OCI-LY1 (cell line): Measurements from ENCODE around the gene RASL11A.
"Not testable (repeated sequence)": the region's sequence is repeated elsewhere in the genome, so short reads cannot be mapped to it uniquely, and the experiment has no call there.

ENCODE experiments used
- H2AFZ ChIP-seq: fragments of 200-600 bp; sonication (generic), shearing (Covaris generic); 2 replicates; pipeline ENCODE4 v1.6.0; 2014; ENCODE audit warnings: antibody characterized with exemption, mild to moderate bottlenecking, low read length
- H3F3A ChIP-seq: fragments of 200-600 bp; sonication (generic), shearing (Covaris generic); 2 replicates; pipeline ENCODE4 v1.6.0; 2014; ENCODE audit warnings: mild to moderate bottlenecking, antibody characterized with exemption, low read length, moderate library complexity; ENCODE audit not compliant: insufficient read depth
- H3K27ac ChIP-seq: fragments of 200-600 bp; sonication (generic); 2 replicates; pipeline ENCODE4 v1.5.1; 2014; ENCODE audit warnings: low read length, mixed run types, mild to moderate bottlenecking, low read depth; ENCODE audit not compliant: poor library complexity, severe bottlenecking
- H3K27me3 ChIP-seq: fragments of 200-600 bp; sonication (generic); 2 replicates; pipeline ENCODE4 v1.6.0; 2014; ENCODE audit warnings: antibody characterized with exemption, mild to moderate bottlenecking, low read length, moderate library complexity; ENCODE audit not compliant: insufficient read depth
- H3K36me3 ChIP-seq: fragments of 200-600 bp; sonication (generic); 2 replicates; pipeline ENCODE4 v1.6.1; 2014; ENCODE audit warnings: mild to moderate bottlenecking, antibody characterized with exemption, low read length, moderate library complexity, mixed read lengths; ENCODE audit not compliant: insufficient read depth
- H3K4me1 ChIP-seq: fragments of 200-600 bp; sonication (generic); 2 replicates; pipeline ENCODE4 v1.5.1; 2014; ENCODE audit warnings: mild to moderate bottlenecking, low read length, moderate library complexity; ENCODE audit not compliant: insufficient read depth, severe bottlenecking
- H3K4me2 ChIP-seq: fragments of 200-600 bp; sonication (generic), shearing (Covaris generic); 2 replicates; pipeline ENCODE4 v1.6.1; 2014; ENCODE audit warnings: low read length
- H3K4me3 ChIP-seq: fragments of 200-600 bp; sonication (generic); 2 replicates; pipeline ENCODE4 v1.5.1; 2014; ENCODE audit warnings: low read length, low read depth, mild to moderate bottlenecking, mixed read lengths; ENCODE audit not compliant: poor library complexity, severe bottlenecking
- H3K79me2 ChIP-seq: fragments of 200-600 bp; shearing (Covaris generic); 2 replicates; pipeline ENCODE4 v1.6.1; 2016; ENCODE audit warnings: mixed run types, low read length, mixed read lengths; ENCODE audit not compliant: insufficient read depth
- H3K9ac ChIP-seq: fragments of 200-600 bp; sonication (generic), shearing (Covaris generic); 2 replicates; pipeline ENCODE4 v1.6.1; 2014; ENCODE audit warnings: mild to moderate bottlenecking, low read length, mixed read lengths
- H3K9me2 ChIP-seq: fragments of 200-600 bp; sonication (generic), shearing (Covaris generic); 2 replicates; pipeline ENCODE4 v1.6.1; 2014; ENCODE audit warnings: low read depth, mild to moderate bottlenecking, low read length, mixed read lengths
- H3K9me3 ChIP-seq: fragments of 200-600 bp; shearing (Covaris generic); 2 replicates; pipeline ENCODE4 v1.6.1; 2014; ENCODE audit warnings: low read length, mixed read lengths
- H4K20me1 ChIP-seq: fragments of 200-600 bp; sonication (generic), shearing (Covaris generic); 2 replicates; pipeline ENCODE4 v1.6.0; 2016; ENCODE audit warnings: mild to moderate bottlenecking, low read length; ENCODE audit not compliant: insufficient read depth
- EZH2 ChIP-seq: fragments of 200-600 bp; sonication (generic), shearing (Covaris generic); IDR thresholded peaks from 2 replicates; pipeline ENCODE4 v1.8.0; 2017; ENCODE audit warnings: borderline replicate concordance, mixed run types, mild to moderate bottlenecking, antibody characterized with exemption, low read length, moderate library complexity, mixed read lengths
- TF ChIP-seq, protein P1 (sequence below): fragments of 200-600 bp; sonication (generic), shearing (Covaris generic); IDR thresholded peaks from 2 replicates; pipeline ENCODE4 v1.5.1; 2017; ENCODE audit warnings: mild to moderate bottlenecking, antibody characterized with exemption, low read length, moderate library complexity, mixed read lengths

Gene RASL11A

GRCh38 chr13:27290715-27291114 is 20.1 kb downstream of the RASL11A start:
- H3K9me3 ChIP-seq = no peaks in the 10 kb centered on the region
- H3K4me1 ChIP-seq = no peaks in the 10 kb centered on the region
- H3K4me3 ChIP-seq = no peak overlapping the region
- H3K79me2 ChIP-seq = no peaks in the 10 kb centered on the region
- H3K9ac ChIP-seq = no peak overlapping the region
- no peak overlapping the region for H2AFZ ChIP-seq
- H3K27ac ChIP-seq = no peak overlapping the region
- H3K4me2 ChIP-seq = no peak overlapping the region
- H4K20me1 ChIP-seq = no peaks in the 10 kb centered on the region
- no peaks in the 10 kb centered on the region for H3K9me2 ChIP-seq
- TF ChIP-seq EZH2 = no peak
- TF ChIP-seq, protein P1, sequence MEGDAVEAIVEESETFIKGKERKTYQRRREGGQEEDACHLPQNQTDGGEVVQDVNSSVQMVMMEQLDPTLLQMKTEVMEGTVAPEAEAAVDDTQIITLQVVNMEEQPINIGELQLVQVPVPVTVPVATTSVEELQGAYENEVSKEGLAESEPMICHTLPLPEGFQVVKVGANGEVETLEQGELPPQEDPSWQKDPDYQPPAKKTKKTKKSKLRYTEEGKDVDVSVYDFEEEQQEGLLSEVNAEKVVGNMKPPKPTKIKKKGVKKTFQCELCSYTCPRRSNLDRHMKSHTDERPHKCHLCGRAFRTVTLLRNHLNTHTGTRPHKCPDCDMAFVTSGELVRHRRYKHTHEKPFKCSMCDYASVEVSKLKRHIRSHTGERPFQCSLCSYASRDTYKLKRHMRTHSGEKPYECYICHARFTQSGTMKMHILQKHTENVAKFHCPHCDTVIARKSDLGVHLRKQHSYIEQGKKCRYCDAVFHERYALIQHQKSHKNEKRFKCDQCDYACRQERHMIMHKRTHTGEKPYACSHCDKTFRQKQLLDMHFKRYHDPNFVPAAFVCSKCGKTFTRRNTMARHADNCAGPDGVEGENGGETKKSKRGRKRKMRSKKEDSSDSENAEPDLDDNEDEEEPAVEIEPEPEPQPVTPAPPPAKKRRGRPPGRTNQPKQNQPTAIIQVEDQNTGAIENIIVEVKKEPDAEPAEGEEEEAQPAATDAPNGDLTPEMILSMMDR = no peak
- H3K36me3 ChIP-seq = no peaks in the 10 kb centered on the region
- no peaks in the 10 kb centered on the region for H3K27me3 ChIP-seq
- no peaks in the 10 kb centered on the region for H3F3A ChIP-seq

- not testable (repeated sequence) for H3K27ac ChIP-seq, H3K79me2 ChIP-seq, H3K9ac ChIP-seq, H2AFZ ChIP-seq, H3K4me3 ChIP-seq, H3K9me2 ChIP-seq, H3F3A ChIP-seq, H3K4me1 ChIP-seq, H3K4me2 ChIP-seq, H3K9me3 ChIP-seq, H3K36me3 ChIP-seq, H3K27me3 ChIP-seq, H4K20me1 ChIP-seq
Measured at GRCh38 chr13:27291967-27292366, 21.3 kb downstream of the RASL11A start.

DNA sequence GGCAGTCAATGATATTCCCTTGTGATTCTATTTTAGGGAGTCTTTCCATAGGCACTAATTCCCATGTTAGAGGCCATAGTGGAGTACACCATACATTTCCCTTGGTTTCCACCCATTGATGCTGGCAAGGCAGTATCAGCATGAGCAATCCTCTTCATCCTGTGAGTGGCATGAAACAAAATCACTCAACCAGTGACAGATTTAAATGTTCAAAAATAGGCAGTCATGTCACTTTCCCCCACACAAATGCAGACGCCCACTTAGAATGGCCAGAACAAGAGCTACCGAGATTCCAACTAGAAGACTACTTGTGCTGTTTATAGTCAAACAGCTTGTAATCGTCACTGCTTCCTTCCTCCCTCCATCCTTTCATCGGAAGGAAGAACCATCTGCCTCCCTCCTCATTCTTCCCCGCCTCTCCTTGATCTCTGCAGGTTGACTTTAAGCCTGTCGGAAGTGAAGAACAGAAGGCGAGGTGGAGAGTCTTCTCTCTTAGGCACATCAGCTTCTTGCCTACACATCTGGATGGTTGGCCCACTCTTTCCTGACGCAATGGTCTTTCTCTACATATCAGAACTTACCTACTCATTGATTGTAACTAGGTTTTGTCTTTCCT is 22.6 kb downstream of the RASL11A start:
- Histone ChIP-seq H3K9me2 (no peaks in the 10 kb centered on the region), H3K36me3 (no peaks in the 10 kb centered on the region), H3K79me2 (no peaks in the 10 kb centered on the region), H3K27ac (no peak overlapping the region), H3K27me3 (peaks cover 5% of the 10 kb centered on the region; the same call in 1 of the 2 replicates), H2AFZ (no peak overlapping the region), H3K4me3 (no peak overlapping the region), H3K9me3 (no peaks in the 10 kb centered on the region), H3F3A (no peaks in the 10 kb centered on the region), H3K4me2 (no peak overlapping the region), H3K4me1 (no peaks in the 10 kb centered on the region), H4K20me1 (no peaks in the 10 kb centered on the region), H3K9ac (no peak overlapping the region)
- TF ChIP-seq EZH2 = no peak
- TF ChIP-seq, protein P1 = no peak

GRCh38 chr13:27293873-27294515 is 23.4 kb downstream of the RASL11A start:
- TF ChIP-seq EZH2 = no peak
- TF ChIP-seq, protein P1 = no peak
- H3K4me3 ChIP-seq = no peak overlapping the region
- H3K36me3 ChIP-seq = no peaks in the 10 kb centered on the region
- no peak overlapping the region for H2AFZ ChIP-seq
- no peak overlapping the region for H3K9ac ChIP-seq
- no peaks in the 10 kb centered on the region for H3K79me2 ChIP-seq
- no peak overlapping the region for H3K27ac ChIP-seq
- peaks cover 5% of the 10 kb centered on the region; the same call in 1 of the 2 replicates for H3K27me3 ChIP-seq
- no peak overlapping the region for H3K4me2 ChIP-seq
- no peaks in the 10 kb centered on the region for H4K20me1 ChIP-seq
- H3F3A ChIP-seq = no peaks in the 10 kb centered on the region
- no peaks in the 10 kb centered on the region for H3K9me2 ChIP-seq
- H3K9me3 ChIP-seq = no peaks in the 10 kb centered on the region
- H3K4me1 ChIP-seq = no peaks in the 10 kb centered on the region
